Right lobe of liver (tissue), 6 donors: ENCODE results near the gene KIF13A. TPM values are rescaled to one million over a fixed set of nuclear protein-coding genes. Genes with fewer than 3 reads are reported as not detected.

ENCODE experiments used
- ATAC-seq, 4 donors: fragments of 200-7000 bp; cut with Tn5 transposase; one replicate each; pipeline ENCODE4 v1.9.1; 2020; ENCODE audit warnings: mild to moderate bottlenecking in 4 of 4, moderate library complexity in 4 of 4
- DNase-seq, 3 donors: peaks; one replicate each; pipeline ENCODE4 v3.0.0-alpha.2; 2020
- H3K27ac ChIP-seq, 3 donors: fragments of 200-600 bp; one replicate each; pipeline ENCODE4 v1.8.0; 2022
- H3K27me3 ChIP-seq, 2 donors: fragments of 200-600 bp; one replicate each; pipeline ENCODE4 v1.8.0; 2022
- H3K36me3 ChIP-seq, 4 donors: fragments of 200-600 bp; sonication (generic) in 1 of 4; one replicate each; pipeline versions ENCODE4 v1.5.1 to v1.8.0; 2017 to 2022; ENCODE audit warnings: control low read depth in 1 of 4
- H3K4me1 ChIP-seq, 4 donors: fragments of 200-600 bp; sonication (generic) in 1 of 4; one replicate each; pipeline versions ENCODE4 v1.5.1 to v1.8.0; 2017 to 2022; ENCODE audit warnings: control low read depth in 1 of 4
- H3K4me3 ChIP-seq, 3 donors: fragments of 200-600 bp; one replicate each; pipeline ENCODE4 v1.8.0; 2022
- H3K9me3 ChIP-seq, 4 donors: fragments of 200-600 bp; sonication (generic) in 1 of 4; one replicate each; pipeline versions ENCODE4 v1.5.1 to v1.8.0; 2017 to 2022; ENCODE audit warnings: control low read depth in 1 of 4
- POLR2A ChIP-seq: fragments of 450-650 bp; IDR thresholded peaks from one replicate; pipeline ENCODE4 v1.6.1; 2017; ENCODE audit warnings: antibody characterized with exemption, mild to moderate bottlenecking
- WGBS: methylation state at CpG from one replicate; pipeline ENCODE4 v1.1.6; 2018; ENCODE audit warnings: low coverage, low lambda C conversion rate; ENCODE audit not compliant: insufficient coverage; ENCODE audit errors: missing lambda C conversion rate; 5-methylcytosine and 5-hydroxymethylcytosine counted together
- intact Hi-C, 2 donors: fragments of 100-400 bp; cut with DNase I; formaldehyde crosslinking; loops; one replicate each; pipeline versions ENCODE4 v1.11.2 to v1.14.1; 2022
- total RNA-seq, 6 experiments: library from RNA; depleted of rRNA in 2 of 6; stranded (reverse); fragments of >200 nt in 2 of 6; fragmentation: NEBNext Ultra II Directional in 3 of 6; extraction: Animal tissue kit (Norgen Biotek cat#: 25700) in 3 of 6; gene quantifications; one replicate each; pipeline versions ENCODE4 v1.1.0 to v1.2.4, GENCODE V29; 2016 to 2023
- TF ChIP-seq, protein P1 (sequence below), 4 donors: fragments of 200-600 bp in 3 of 4; fragments of 450-650 bp in 1 of 4; IDR thresholded peaks; one replicate each; pipeline versions ENCODE4 v1.5.1 to v1.8.0; 2016 to 2022; ENCODE audit warnings: antibody characterized with exemption in 4 of 4, mild to moderate bottlenecking in 2 of 4
- donor health status: DM: no; HTN: yes; CAD: no.
- donor health status: DM: no; HTN: no; CAD: no.
- donor health status: DM: no; HTN: no; CAD: no.
- donor health status: DM: no; HTN: yes; CAD: no.
- donor health status: DM: no; HTN: yes; CAD: no.

The KIF13A gene
- total RNA-seq, 6 experiments from 2014 or later, result 17.7 to 19.4 (median 18.4) TPM

DNA sequence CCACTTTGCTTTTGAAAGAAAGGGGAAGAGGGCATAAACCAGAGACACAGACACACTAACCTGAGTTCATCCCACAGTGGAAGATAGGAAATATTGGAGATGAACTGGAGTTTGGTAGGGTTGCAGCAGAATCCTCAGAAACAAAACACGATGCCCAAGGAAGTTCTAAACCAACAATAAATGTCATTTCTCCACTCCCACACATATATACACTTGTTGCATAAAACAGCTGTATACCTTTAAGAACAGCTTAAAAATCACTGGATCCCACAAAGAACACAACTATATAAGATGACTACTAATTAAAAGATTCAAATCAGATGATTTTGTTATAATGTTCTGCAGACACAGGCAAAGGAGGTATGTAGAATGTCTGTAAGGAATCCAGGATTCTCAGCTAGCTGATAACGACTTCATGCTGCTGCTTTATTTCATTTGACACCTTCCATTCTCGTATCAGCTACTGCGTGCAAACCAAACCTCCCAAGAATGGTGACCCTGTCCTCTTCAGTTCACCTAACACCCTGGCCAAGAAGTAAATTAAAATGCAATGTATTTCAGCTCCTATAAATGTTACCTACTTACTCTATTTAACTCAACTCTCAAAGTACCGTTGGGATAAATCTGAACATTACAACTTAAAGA is 14.3 kb downstream of the KIF13A start:
- TF ChIP-seq, protein P1, sequence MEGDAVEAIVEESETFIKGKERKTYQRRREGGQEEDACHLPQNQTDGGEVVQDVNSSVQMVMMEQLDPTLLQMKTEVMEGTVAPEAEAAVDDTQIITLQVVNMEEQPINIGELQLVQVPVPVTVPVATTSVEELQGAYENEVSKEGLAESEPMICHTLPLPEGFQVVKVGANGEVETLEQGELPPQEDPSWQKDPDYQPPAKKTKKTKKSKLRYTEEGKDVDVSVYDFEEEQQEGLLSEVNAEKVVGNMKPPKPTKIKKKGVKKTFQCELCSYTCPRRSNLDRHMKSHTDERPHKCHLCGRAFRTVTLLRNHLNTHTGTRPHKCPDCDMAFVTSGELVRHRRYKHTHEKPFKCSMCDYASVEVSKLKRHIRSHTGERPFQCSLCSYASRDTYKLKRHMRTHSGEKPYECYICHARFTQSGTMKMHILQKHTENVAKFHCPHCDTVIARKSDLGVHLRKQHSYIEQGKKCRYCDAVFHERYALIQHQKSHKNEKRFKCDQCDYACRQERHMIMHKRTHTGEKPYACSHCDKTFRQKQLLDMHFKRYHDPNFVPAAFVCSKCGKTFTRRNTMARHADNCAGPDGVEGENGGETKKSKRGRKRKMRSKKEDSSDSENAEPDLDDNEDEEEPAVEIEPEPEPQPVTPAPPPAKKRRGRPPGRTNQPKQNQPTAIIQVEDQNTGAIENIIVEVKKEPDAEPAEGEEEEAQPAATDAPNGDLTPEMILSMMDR (IDR thresholded peaks at IDR 0.05), result no peak
- no peak for TF ChIP-seq POLR2A
- intact Hi-C loops, result no loop called here
- ATAC-seq (no peak), DNase-seq (no peak)
- peaks cover 0 to 11% (median 0%) of the 10 kb centered on the region in 4 donors for H3K4me1 ChIP-seq
- H3K36me3 ChIP-seq, result no peaks in the 10 kb centered on the region
- H3K27me3 ChIP-seq, result no peaks in the 10 kb centered on the region
- no peak overlapping the region for H3K27ac ChIP-seq
- H3K9me3 ChIP-seq, result no peaks in the 10 kb centered on the region
- WGBS, result 60% methylated on average over 5 of the region's 5 CpGs
- H3K4me3 ChIP-seq, result no peak overlapping the region

DNA sequence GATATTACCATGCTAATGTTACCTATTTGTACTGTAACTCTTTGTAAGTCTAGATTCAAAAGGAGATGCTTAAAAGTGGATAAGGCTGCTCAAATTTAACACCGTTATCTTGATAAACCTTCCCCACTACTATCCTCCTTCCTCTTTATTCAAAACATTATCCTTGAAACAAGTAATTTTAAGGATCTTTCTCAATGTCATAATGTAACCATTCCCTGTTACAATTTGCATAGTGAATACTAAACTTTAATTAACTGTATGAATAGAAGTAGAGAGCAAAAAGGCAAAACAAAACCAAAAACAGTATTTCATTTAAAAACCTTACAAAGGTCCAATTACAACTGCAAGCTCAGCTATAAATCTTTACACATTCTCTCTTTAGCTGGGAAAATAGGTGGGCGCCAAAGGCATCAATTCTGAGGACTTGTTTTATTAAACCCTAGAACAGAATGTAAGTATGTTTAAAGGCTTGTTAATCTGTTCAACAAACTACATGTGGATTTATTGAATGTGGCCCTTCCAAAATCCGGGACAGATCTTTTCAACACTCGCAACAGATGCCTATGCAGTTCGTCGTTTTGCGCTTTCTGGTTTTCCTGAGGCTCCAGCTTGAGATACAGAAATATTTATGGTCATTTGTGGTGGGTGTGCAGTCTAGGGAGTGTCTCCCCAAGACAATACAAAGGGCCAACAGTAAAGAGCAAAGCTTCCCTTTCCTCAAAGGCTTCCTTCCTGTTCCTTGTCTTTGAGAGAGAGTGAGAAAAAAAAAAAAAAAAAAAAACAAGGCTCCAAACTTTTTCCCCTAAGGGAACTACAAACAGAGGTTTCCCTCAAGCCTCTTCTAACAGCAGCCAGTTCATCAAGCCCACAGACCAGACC is 15.1 kb downstream of the KIF13A start:
- Histone ChIP-seq H3K36me3 (no peaks in the 10 kb centered on the region), H3K27ac (no peak overlapping the region), H3K9me3 (no peaks in the 10 kb centered on the region), H3K4me1 (peaks cover 0 to 11% (median 0%) of the 10 kb centered on the region in 4 donors), H3K27me3 (no peaks in the 10 kb centered on the region), H3K4me3 (no peak overlapping the region)
- ATAC-seq (peak; percentile 36 to 53 (median 39)), DNase-seq (no peak)
- 64% methylated on average over 7 of the region's 7 CpGs for WGBS
- intact Hi-C loops, result no loop called here
- TF ChIP-seq POLR2A, result no peak
- TF ChIP-seq, protein P1 (IDR thresholded peaks at IDR 0.05), result no peak

DNA sequence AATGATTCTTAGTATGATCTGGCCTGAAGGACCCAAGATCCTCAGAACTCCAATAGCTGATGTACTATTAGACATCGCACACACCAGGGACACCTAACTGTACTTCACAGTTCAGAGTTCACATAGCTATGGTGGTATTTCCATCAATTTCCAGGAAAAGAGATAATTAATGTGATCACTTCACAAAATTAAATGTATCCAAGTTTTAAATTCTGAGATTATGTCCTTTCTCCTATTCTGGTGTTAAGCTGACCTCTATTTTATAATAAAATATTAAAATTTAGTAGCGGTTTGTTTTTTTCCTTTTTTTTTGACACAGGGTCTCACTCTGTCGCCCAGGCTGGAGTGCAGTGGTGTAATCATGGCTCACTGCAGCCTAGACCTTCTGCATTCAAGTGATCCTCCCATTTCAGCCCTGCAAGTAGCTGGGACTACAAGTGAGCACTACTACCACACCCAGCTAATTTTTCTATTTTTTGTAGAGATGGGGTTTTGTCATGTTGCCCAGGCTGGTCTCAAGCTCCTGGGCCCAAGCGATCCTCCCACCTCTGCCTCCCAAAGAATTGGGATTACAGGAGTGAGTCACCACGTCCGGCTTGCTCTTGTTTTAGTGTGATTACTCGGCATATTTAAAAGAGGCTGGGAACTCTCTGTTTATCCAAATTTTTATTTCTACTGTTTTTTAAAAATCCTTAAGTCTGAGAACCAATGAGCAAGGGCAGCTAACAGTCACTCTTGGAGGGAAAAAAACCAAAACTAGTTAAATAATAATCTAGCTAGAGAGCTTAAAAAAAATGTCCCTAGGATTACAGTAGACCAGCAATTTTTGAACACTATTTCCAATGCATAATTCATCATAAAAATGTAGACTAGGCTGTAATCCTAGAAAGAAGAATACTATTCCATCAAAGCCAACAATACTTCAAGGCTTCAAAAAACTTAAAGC is 16.0 kb downstream of the KIF13A start:
- no peaks in the 10 kb centered on the region for H3K27me3 ChIP-seq
- intact Hi-C loops, result no loop called here
- WGBS, result 70% methylated on average over 7 of the region's 7 CpGs
- no peak overlapping the region for H3K4me3 ChIP-seq
- H3K9me3 ChIP-seq, result no peaks in the 10 kb centered on the region
- H3K4me1 ChIP-seq, result peaks cover 0 to 11% (median 0%) of the 10 kb centered on the region in 4 donors
- peak in 1 of 4 donors; percentile 45 for ATAC-seq
- TF ChIP-seq POLR2A, result no peak
- TF ChIP-seq, protein P1 (IDR thresholded peaks at IDR 0.05), result no peak
- H3K27ac ChIP-seq, result no peak overlapping the region
- no peaks in the 10 kb centered on the region for H3K36me3 ChIP-seq
- DNase-seq, result no peak

DNA sequence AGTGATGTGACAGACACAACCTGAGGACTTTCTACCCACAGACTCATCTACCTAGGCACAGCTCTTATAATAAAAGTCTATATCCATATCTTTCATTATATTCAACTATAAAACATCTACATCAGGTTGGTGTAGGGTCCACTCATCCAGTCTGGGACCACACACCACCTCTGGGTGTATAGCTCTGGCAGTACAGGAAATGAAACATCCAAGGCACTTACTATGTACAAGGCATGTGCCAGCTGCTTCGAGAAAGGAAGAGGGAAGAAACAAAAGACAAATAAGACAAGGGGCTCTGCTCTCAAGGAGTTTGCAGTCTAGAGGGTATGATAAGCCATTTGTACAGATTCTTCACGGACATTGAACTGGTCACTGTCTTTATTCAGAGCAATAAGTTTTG is 18.6 kb downstream of the KIF13A start:
- 70% methylated on average over 2 of the region's 2 CpGs for WGBS
- Histone ChIP-seq H3K4me1 (peaks cover 0 to 5% (median 0%) of the 10 kb centered on the region in 4 donors), H3K27ac (no peak overlapping the region), H3K9me3 (no peaks in the 10 kb centered on the region), H3K27me3 (no peaks in the 10 kb centered on the region), H3K36me3 (no peaks in the 10 kb centered on the region), H3K4me3 (no peak overlapping the region)
- DNase-seq (no peak), ATAC-seq (no peak)
- no peak for TF ChIP-seq POLR2A
- TF ChIP-seq, protein P1 (IDR thresholded peaks at IDR 0.05), result no peak
- intact Hi-C loops, result no loop called here
